NCI-H1092 (cell line): ENCODE measurements around the gene TNNC2.
"Not testable (repeated sequence)": the region's sequence is repeated elsewhere in the genome, so short reads cannot be mapped to it uniquely, and the experiment has no call there.

ENCODE experiments used
- DNase-seq: peaks from one replicate; lab custom pipeline; 2025; lab: John Stamatoyannopoulos, UW

Gene TNNC2

GRCh38 chr20:45848969-45849582 lies 22.0 kb upstream of the TNNC2 start:
- DNase-seq: no peak

- DNase-seq: no peak
Observed at GRCh38 chr20:45848421-45848820, 21.3 kb upstream of the TNNC2 start.

GRCh38 chr20:45845452-45845851 lies 18.3 kb upstream of the TNNC2 start:
- no peak for DNase-seq

GRCh38 chr20:45843506-45843905 lies 16.4 kb upstream of the TNNC2 start:
- no peak for DNase-seq

GRCh38 chr20:45842169-45842812 lies 15.2 kb upstream of the TNNC2 start:
- DNase-seq: no peak

- DNase-seq: no peak
Observed at GRCh38 chr20:45841407-45842129, 14.5 kb upstream of the TNNC2 start.

- no peak for DNase-seq
Observed at GRCh38 chr20:45840700-45841198, 13.6 kb upstream of the TNNC2 start.

- no peak for DNase-seq
Observed at GRCh38 chr20:45836841-45837240, 9.7 kb upstream of the TNNC2 start.

- no peak for DNase-seq
Observed at GRCh38 chr20:45835825-45836224, 8.7 kb upstream of the TNNC2 start.

GRCh38 chr20:45835329-45835765 lies 8.2 kb upstream of the TNNC2 start:
- no peak for DNase-seq

GRCh38 chr20:45834797-45835161 lies 7.7 kb upstream of the TNNC2 start:
- no peak for DNase-seq

- DNase-seq: no peak
Observed at GRCh38 chr20:45833883-45834796, 7.0 kb upstream of the TNNC2 start.

GRCh38 chr20:45833030-45833882 lies 6.1 kb upstream of the TNNC2 start, which contains the start of gene SNX21:
SNX21 (plus strand) TSS chr20:45833799; CDS start chr20:45833920, 121 bp downstream.
- DNase-seq: no peak

GRCh38 chr20:45832619-45833018 lies 5.5 kb upstream of the TNNC2 start:
- DNase-seq: no peak

- DNase-seq: not testable (repeated sequence)
Observed at GRCh38 chr20:45829673-45830106, 2.6 kb upstream of the TNNC2 start.

- DNase-seq: no peak
Observed at GRCh38 chr20:45828589-45828988, 1.5 kb upstream of the TNNC2 start.

- no peak for DNase-seq
Observed at GRCh38 chr20:45827712-45828111, 600 bp upstream of the TNNC2 start.

- DNase-seq: no peak
Observed at GRCh38 chr20:45826381-45827019, 612 bp downstream of the TNNC2 start.

GRCh38 chr20:45823949-45824835 lies 2.9 kb downstream of the TNNC2 start:
- DNase-seq: no peak
